Measurements from ENCODE around the gene TAC4.

Gene TAC4

GRCh38 chr17:49848019-49848473 is at the start of gene TAC4:
TAC4 (minus strand) TSS chr17:49848069; CDS start chr17:49848017, 52 bp downstream.
- no peaks in the 10 kb centered on the region for H3K9me3 ChIP-seq (ENCODE audit: control insufficient read depth, low read depth, low read length)
- no peak within 1 kb of the TSS for H3K9ac ChIP-seq (ENCODE audit: low read length)
- H3K36me3 ChIP-seq (ENCODE audit: control insufficient read depth, low read depth, low read length): peaks cover 5% of the 10 kb centered on the region
- H3K27me3 ChIP-seq (ENCODE audit: control insufficient read depth, insufficient read depth, low read length): peaks cover 32% of the 10 kb centered on the region
- no peak within 1 kb of the TSS for H3K4me3 ChIP-seq (ENCODE audit: low read length)
- no peak within 1 kb of the TSS for H3K27ac ChIP-seq (ENCODE audit: low read length)
- H3K4me1 ChIP-seq (ENCODE audit: control insufficient read depth, low read depth, low read length): peaks cover 11% of the 10 kb centered on the region

GRCh38 chr17:49896860-49897259 is 49.0 kb upstream of the TAC4 start:
- H3K9ac ChIP-seq (ENCODE audit: low read length): no peak overlapping the region
- H3K27ac ChIP-seq (ENCODE audit: low read length): no peak overlapping the region
- H3K4me3 ChIP-seq (ENCODE audit: low read length): no peak overlapping the region
- H3K9me3 ChIP-seq (ENCODE audit: control insufficient read depth, low read depth, low read length): no peaks in the 10 kb centered on the region
- no peaks in the 10 kb centered on the region for H3K36me3 ChIP-seq (ENCODE audit: control insufficient read depth, low read depth, low read length)
- H3K4me1 ChIP-seq (ENCODE audit: control insufficient read depth, low read depth, low read length): peaks cover 12% of the 10 kb centered on the region
- peaks cover 13% of the 10 kb centered on the region for H3K27me3 ChIP-seq (ENCODE audit: control insufficient read depth, insufficient read depth, low read length)

- no peak overlapping the region for H3K27ac ChIP-seq (ENCODE audit: low read length)
- no peaks in the 10 kb centered on the region for H3K9me3 ChIP-seq (ENCODE audit: control insufficient read depth, low read depth, low read length)
- H3K27me3 ChIP-seq (ENCODE audit: control insufficient read depth, insufficient read depth, low read length): peaks cover 13% of the 10 kb centered on the region
- no peak overlapping the region for H3K9ac ChIP-seq (ENCODE audit: low read length)
- no peaks in the 10 kb centered on the region for H3K36me3 ChIP-seq (ENCODE audit: control insufficient read depth, low read depth, low read length)
- H3K4me1 ChIP-seq (ENCODE audit: control insufficient read depth, low read depth, low read length): peaks cover 9% of the 10 kb centered on the region
- H3K4me3 ChIP-seq (ENCODE audit: low read length): no peak overlapping the region
These were observed 48.4 kb upstream of the TAC4 start for GRCh38 chr17:49896222-49896621.

DNA sequence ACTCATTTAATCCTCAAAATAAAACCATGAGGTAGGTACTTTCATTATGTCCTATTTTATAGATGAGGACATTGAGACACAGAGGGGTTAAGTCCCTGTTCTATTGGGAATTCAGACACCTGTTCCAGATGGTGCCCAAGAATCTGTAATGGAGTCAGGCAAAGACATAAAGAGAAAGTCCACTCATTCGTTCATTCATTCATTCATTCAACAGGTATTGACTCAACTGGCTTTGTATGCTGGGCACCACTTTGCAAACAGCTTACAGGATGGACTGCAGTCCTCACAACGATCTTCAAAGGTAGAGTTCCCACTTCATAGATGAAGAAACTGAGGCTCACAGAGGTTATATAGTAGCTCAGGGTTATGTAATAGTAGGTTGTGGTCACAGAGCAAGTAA is 47.9 kb upstream of the TAC4 start:
- H3K36me3 ChIP-seq (ENCODE audit: control insufficient read depth, low read depth, low read length): no peaks in the 10 kb centered on the region

GRCh38 chr17:49894761-49895160 is 46.9 kb upstream of the TAC4 start:
- peaks cover 9% of the 10 kb centered on the region for H3K4me1 ChIP-seq (ENCODE audit: control insufficient read depth, low read depth, low read length)
- no peaks in the 10 kb centered on the region for H3K36me3 ChIP-seq (ENCODE audit: control insufficient read depth, low read depth, low read length)
- H3K4me3 ChIP-seq (ENCODE audit: low read length): no peak overlapping the region
- no peaks in the 10 kb centered on the region for H3K9me3 ChIP-seq (ENCODE audit: control insufficient read depth, low read depth, low read length)
- no peak overlapping the region for H3K9ac ChIP-seq (ENCODE audit: low read length)
- peaks cover 13% of the 10 kb centered on the region for H3K27me3 ChIP-seq (ENCODE audit: control insufficient read depth, insufficient read depth, low read length)
- H3K27ac ChIP-seq (ENCODE audit: low read length): no peak overlapping the region

More for the DNA sequence above, 47.9 kb upstream of the TAC4 start:
- Histone ChIP-seq H3K4me3 (ENCODE audit: low read length) (no peak overlapping the region), H3K9me3 (ENCODE audit: control insufficient read depth, low read depth, low read length) (no peaks in the 10 kb centered on the region), H3K27ac (ENCODE audit: low read length) (no peak overlapping the region), H3K9ac (ENCODE audit: low read length) (no peak overlapping the region), H3K4me1 (ENCODE audit: control insufficient read depth, low read depth, low read length) (peaks cover 9% of the 10 kb centered on the region), H3K27me3 (ENCODE audit: control insufficient read depth, insufficient read depth, low read length) (peaks cover 13% of the 10 kb centered on the region)

DNA sequence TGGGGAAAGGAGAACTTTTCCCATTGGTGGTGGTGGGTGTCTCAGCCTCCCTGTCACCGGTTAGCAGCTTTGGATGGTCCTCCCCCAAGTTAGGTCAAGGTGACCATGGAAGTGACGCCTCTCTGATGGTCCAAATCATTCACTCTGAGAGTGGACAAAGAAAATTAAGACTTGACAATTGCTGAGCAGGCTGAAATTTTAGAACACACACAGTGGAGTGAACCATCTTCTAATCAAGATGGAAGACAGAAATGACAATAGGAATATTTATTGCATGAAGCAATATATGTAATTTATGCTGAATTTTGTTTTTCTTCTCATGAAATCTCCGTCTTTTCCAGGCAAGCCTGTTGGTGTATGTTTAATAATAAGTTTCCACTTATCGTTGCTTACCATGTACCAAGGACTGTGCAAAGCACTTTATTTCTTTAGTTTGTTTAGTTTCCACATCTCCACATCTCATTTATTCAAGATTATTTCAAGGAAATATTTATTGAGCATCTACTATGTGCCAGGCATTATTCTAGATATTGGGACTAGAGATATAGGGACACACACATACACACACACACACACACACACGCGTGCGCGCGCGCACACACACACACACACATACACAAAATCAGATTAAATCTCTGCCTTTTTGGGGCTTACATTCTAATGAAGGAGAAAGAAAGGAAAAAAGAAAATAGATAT is 44.0 kb upstream of the TAC4 start:
- Histone ChIP-seq H3K9me3 (ENCODE audit: control insufficient read depth, low read depth, low read length) (no peaks in the 10 kb centered on the region), H3K4me1 (ENCODE audit: control insufficient read depth, low read depth, low read length) (peaks cover 7% of the 10 kb centered on the region), H3K9ac (ENCODE audit: low read length) (no peak overlapping the region), H3K27ac (ENCODE audit: low read length) (no peak overlapping the region), H3K4me3 (ENCODE audit: low read length) (no peak overlapping the region), H3K27me3 (ENCODE audit: control insufficient read depth, insufficient read depth, low read length) (peaks cover 13% of the 10 kb centered on the region), H3K36me3 (ENCODE audit: control insufficient read depth, low read depth, low read length) (no peaks in the 10 kb centered on the region)

- Histone ChIP-seq H3K27me3 (ENCODE audit: control insufficient read depth, insufficient read depth, low read length) (peaks cover 13% of the 10 kb centered on the region), H3K9me3 (ENCODE audit: control insufficient read depth, low read depth, low read length) (no peaks in the 10 kb centered on the region), H3K9ac (ENCODE audit: low read length) (no peak overlapping the region), H3K4me1 (ENCODE audit: control insufficient read depth, low read depth, low read length) (peaks cover 7% of the 10 kb centered on the region), H3K36me3 (ENCODE audit: control insufficient read depth, low read depth, low read length) (no peaks in the 10 kb centered on the region), H3K4me3 (ENCODE audit: low read length) (no peak overlapping the region), H3K27ac (ENCODE audit: low read length) (no peak overlapping the region)
These were observed 43.4 kb upstream of the TAC4 start for GRCh38 chr17:49891271-49891670.

DNA sequence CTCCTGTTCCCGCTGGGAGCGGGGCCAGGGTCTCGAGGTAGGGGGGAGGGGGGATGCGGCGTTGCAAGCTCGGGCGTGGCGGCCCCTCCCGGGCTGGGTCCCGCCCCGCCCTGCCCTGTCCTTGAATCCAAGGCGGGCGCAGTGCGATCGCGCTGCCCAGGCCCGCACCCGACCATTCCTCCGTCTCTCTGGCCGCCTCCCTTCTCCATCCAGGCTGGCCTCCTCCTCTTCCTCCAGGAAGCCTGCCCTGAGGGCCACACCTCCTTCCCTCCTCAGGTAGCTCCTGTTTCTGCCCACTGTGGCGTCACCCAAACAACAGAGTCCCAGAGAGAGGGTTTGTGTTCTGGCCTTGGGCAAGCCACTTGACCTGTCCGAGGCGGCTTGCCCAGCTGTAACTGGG is 43.0 kb upstream of the TAC4 start:
- H3K4me1 ChIP-seq (ENCODE audit: control insufficient read depth, low read depth, low read length): peaks cover 7% of the 10 kb centered on the region
- H3K9me3 ChIP-seq (ENCODE audit: control insufficient read depth, low read depth, low read length): no peaks in the 10 kb centered on the region
- no peak overlapping the region for H3K4me3 ChIP-seq (ENCODE audit: low read length)
- peaks cover 13% of the 10 kb centered on the region for H3K27me3 ChIP-seq (ENCODE audit: control insufficient read depth, insufficient read depth, low read length)
- no peaks in the 10 kb centered on the region for H3K36me3 ChIP-seq (ENCODE audit: control insufficient read depth, low read depth, low read length)
- H3K27ac ChIP-seq (ENCODE audit: low read length): no peak overlapping the region
- H3K9ac ChIP-seq (ENCODE audit: low read length): no peak overlapping the region

DNA sequence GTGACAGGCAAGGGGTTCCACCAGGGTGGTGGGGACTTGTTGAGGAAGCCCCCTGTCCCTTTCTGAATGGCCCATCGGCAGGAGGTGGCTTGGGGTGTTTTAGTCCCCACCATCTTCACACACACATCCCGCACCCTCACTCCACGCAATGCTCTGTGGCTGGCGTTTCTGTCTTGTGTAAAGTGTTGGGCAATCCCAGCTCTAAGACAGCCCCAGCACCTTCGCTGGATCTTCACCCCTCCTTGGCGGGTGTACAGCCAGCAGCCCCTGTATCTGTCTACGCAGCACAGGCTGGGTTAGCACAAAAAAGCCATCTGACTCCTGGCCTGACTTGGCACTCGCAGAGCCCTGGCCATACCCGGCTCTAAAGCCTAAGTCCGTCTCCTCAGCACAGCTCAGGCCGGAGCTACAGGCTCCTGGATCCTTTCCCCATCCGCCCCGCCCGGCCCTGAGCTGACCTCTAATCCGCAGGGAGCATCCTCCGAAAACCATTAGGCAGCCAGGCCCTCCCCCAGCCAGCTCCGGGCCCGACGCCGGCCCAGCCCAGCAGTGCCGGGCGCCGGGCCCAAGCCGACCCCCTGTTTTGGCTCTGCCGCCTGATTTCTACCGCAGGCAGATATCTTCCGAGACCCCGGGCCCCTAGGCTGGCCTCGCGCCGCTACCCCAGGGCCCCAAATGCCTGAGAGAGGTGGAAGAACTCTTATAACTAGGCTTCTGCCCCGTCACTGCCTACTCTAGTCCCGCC is 42.4 kb upstream of the TAC4 start:
- Histone ChIP-seq H3K27ac (ENCODE audit: low read length) (no peak overlapping the region), H3K9me3 (ENCODE audit: control insufficient read depth, low read depth, low read length) (no peaks in the 10 kb centered on the region), H3K36me3 (ENCODE audit: control insufficient read depth, low read depth, low read length) (no peaks in the 10 kb centered on the region), H3K9ac (ENCODE audit: low read length) (no peak overlapping the region), H3K4me1 (ENCODE audit: control insufficient read depth, low read depth, low read length) (peaks cover 7% of the 10 kb centered on the region), H3K4me3 (ENCODE audit: low read length) (no peak overlapping the region), H3K27me3 (ENCODE audit: control insufficient read depth, insufficient read depth, low read length) (peaks cover 13% of the 10 kb centered on the region)

DNA sequence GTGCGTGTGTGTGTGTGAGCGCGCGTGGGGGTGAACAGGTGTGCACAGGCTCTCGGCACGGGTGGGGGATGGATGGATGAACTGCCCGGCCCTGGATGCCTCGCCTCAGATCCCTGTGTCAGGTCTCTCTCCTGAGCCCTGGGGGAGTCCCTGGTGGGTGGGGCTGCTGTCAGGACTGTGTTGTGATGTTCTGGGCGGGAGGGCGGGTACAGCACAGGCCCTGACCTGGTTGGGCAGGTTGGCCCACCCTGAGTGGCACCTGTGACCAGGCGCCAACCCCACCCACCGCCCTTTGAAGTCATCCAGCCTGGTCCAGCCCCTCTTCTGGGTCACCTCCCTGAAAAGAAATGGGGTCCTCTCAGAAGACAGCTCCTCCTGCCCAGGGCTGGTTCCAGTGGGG is 41.6 kb upstream of the TAC4 start:
- Histone ChIP-seq H3K9ac (ENCODE audit: low read length) (no peak overlapping the region), H3K27me3 (ENCODE audit: control insufficient read depth, insufficient read depth, low read length) (peaks cover 13% of the 10 kb centered on the region), H3K36me3 (ENCODE audit: control insufficient read depth, low read depth, low read length) (no peaks in the 10 kb centered on the region), H3K4me1 (ENCODE audit: control insufficient read depth, low read depth, low read length) (peaks cover 7% of the 10 kb centered on the region), H3K27ac (ENCODE audit: low read length) (no peak overlapping the region), H3K9me3 (ENCODE audit: control insufficient read depth, low read depth, low read length) (no peaks in the 10 kb centered on the region), H3K4me3 (ENCODE audit: low read length) (no peak overlapping the region)

DNA sequence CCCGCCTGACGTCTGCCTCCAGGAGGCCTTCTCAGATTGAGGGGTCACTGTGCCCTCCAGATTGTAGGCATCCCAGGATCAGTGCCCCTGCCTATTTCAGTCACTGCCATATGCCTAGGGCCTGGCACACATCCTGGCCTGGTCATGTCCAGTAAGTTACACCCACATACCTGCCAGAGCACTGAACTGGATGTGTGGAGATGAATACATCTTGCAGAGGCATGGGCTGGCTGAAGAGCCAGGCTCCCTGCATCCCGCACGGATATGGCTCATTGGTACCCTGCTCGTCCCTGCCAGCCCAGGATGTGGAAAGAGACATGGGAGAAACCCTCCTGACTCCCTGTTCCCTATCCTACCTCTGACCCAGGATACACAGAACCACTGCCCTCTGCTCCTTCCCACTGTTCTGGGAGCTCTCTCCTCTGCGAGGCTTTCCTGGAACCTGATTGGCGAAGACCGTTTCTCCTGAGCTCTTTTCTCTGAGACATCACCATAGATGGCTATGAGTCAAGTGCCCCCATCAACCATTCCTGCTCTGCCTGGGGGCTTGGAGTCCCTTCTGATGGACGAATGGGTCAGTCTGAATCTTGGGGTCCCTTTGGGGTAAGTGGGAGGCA is 40.0 kb upstream of the TAC4 start:
- no peak overlapping the region for H3K4me3 ChIP-seq (ENCODE audit: low read length)
- no peak overlapping the region for H3K9ac ChIP-seq (ENCODE audit: low read length)
- peaks cover 7% of the 10 kb centered on the region for H3K4me1 ChIP-seq (ENCODE audit: control insufficient read depth, low read depth, low read length)
- no peak overlapping the region for H3K27ac ChIP-seq (ENCODE audit: low read length)
- H3K36me3 ChIP-seq (ENCODE audit: control insufficient read depth, low read depth, low read length): no peaks in the 10 kb centered on the region
- H3K9me3 ChIP-seq (ENCODE audit: control insufficient read depth, low read depth, low read length): no peaks in the 10 kb centered on the region
- H3K27me3 ChIP-seq (ENCODE audit: control insufficient read depth, insufficient read depth, low read length): peaks cover 13% of the 10 kb centered on the region
